IPS-11a (cell line): Measurements from ENCODE around the gene CDC45.

Experiments
- H3K4me3 ChIP-seq: one replicate; pipeline ENCODE4 v1.5.1; 2013; ENCODE audit warnings: low read depth, low read length, control low read depth

The CDC45 gene

GRCh38 chr22:19447330-19448075, 32.2 kb upstream of the CDC45 start, which contains the start of gene C22orf39:
C22orf39 (minus strand) TSS chr22:19447711; CDS start chr22:19447688, 23 bp downstream.
- H3K4me3 ChIP-seq: peak within 1 kb of the TSS; percentile 65

DNA sequence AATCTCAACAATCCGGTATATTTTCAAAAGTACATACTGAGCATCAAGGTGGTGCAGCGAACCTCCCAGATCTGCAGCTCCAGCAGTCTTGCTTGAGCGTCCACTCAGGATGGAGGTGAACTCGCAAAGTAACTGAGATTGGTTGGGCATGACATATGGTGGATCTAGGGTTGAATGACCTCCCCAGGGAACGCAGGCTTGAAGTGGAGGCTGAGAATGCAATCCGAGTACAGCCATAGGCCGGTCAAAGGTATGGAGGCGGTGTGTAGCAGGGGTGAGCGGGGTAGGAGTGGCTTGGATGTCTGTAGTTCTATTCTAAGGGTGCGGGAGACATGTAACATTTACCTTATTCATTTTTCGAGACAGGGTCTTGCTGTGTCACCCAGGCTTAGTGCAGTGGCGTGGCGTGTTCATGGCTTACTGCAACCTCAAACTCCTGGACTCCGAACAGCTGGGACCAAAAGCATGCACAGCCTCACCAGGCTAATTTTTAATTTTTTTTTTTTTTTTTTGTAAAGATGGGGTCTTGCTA, 31.6 kb upstream of the CDC45 start:
- peak overlapping the region; percentile 65 for H3K4me3 ChIP-seq

DNA sequence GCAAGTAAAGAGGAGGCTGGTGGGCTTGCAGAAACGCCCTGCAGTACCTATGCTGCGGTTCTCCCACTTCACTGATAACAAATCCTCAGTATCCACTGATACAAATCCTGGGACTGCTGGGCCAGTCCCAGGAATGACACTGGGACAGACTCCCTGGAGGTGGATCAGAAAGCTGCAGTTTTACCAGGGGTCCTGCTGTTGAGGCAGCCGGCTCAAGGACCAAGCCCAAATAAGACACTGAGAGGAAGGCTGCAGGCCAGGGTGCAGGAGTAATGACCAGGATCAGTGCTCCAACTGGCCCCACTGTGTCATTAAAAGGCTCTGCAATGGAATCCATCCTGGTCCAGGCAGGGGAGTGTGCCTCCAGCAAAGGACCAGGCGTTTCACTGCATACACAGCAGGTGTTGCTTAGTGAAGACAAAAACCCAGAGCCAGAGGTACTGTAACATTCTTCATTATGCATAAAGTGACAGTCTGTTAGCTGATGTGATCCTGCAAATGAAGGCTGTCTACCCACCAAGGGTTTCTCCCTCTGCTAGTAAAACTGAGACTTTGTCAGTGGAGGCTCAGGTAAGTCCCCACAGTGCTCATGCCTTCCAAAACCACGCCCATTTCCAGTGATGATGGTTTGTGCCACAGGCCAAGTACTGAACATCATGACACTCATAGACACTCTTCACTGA, 30.8 kb upstream of the CDC45 start:
- H3K4me3 ChIP-seq: no peak overlapping the region

- no peak overlapping the region for H3K4me3 ChIP-seq
Observed at GRCh38 chr22:19449422-19449767, 30.3 kb upstream of the CDC45 start.

- H3K4me3 ChIP-seq: no peak overlapping the region
Observed at GRCh38 chr22:19450363-19451175, 29.2 kb upstream of the CDC45 start.

DNA sequence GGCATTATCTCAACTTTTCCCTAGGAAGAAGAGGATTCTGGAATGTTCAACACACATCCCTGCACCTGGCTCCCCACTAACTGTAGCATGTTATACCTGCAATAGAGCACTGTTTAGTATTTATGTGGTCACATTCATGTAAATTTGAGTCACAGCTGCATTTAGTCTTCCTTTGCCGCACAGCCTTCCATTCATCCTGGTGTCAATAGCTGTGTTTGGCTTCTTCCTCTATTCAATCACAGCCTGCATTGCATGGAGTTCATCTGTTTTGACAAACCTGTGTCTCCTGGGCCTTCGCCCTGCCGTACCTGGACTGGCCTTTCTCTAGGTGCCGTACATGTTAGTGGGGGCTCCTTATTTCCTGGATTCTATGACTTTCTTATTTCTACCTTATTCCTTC, 28.1 kb upstream of the CDC45 start:
- no peak overlapping the region for H3K4me3 ChIP-seq

GRCh38 chr22:19453718-19454117, 26.0 kb upstream of the CDC45 start:
- H3K4me3 ChIP-seq: no peak overlapping the region

GRCh38 chr22:19454156-19454555, 25.6 kb upstream of the CDC45 start:
- H3K4me3 ChIP-seq: no peak overlapping the region

GRCh38 chr22:19455033-19455432, 24.7 kb upstream of the CDC45 start:
- no peak overlapping the region for H3K4me3 ChIP-seq

DNA sequence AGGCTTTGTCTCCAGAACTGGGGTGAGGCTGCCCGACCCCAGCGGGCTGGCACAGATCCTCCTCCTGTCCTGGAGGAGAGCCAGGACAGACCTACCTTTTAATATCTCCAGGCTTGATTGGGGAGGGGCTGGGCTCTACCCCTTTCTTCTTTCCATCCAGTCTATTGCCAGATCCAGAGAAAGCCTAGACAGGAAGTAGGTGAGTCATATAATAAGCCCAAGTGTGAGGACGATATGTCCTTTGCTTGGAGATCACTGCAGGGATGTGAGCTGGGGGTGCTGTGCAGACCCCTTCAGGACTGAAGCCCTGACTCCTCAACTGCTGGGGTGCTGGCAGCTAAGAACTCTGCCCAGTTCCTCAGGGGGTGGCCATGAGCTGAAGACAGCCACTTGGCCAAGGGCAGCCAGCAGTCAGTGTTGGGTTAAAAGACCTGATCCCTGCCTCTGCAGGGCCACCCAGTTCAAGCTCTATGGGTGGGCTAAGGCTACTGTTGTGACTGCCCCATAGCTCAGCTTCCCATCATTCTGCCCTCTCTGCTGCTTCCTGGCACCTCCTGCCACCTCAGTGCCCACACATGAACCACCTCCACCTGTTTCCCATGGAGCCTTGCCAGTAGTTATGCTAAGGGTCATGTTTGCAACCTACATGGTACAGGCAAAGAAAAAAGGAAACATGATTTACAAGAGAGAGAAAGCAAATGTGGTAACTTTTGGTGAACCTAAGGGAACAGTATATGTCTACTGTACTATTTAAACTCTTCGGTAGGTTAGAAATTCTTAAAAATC, 23.9 kb upstream of the CDC45 start:
- H3K4me3 ChIP-seq: no peak overlapping the region

GRCh38 chr22:19456541-19456940, 23.2 kb upstream of the CDC45 start:
- H3K4me3 ChIP-seq: no peak overlapping the region

DNA sequence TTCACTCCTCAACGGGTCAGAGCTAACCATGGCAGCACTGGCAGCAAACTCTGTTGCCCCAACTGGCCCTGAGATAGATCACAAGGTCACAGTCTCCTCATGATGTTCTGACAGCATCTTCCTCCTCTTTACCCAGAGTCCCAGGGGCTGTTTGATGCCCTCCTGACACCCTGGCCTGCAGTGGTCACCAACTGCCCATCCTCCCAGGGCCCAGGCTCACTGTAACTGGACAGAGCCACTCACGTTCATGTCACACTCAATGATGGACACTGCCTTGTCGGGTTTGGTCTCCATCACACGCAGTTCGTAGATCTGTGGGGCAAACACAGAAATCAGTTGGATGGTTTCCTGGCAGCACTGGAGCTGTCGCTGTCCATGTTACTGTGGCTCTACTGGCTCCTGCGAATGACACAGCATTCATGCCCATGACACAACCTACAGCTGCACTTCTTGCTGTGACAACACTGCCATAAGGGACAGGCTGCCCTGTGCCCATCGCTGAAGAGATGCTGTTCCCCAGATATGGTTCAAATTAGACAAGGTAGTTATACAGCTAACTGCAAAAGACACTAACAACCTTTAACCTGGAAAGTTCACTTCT, 21.8 kb upstream of the CDC45 start:
- H3K4me3 ChIP-seq: no peak overlapping the region

- no peak overlapping the region for H3K4me3 ChIP-seq
Observed at GRCh38 chr22:19460036-19460435, 19.7 kb upstream of the CDC45 start.

DNA sequence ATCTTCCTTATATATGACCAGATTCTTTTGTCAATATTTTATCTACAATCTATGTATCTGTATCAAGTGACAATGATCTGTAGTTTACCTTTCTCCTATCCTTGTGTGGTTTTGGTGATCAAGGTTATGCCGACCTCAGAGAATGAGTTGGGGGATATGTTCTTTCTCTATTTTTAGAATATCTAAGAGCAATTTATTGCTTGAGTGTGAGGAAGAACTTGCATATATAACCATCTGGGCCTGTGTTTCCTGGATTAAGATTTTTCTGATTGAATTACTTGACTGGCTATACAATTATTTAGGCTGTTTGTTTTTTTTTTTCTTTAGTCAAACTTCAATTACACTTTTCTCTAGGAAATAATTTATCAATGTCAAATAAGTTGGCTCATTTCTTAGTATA, 18.2 kb upstream of the CDC45 start:
- H3K4me3 ChIP-seq: no peak overlapping the region

GRCh38 chr22:19463008-19463407, 16.7 kb upstream of the CDC45 start:
- no peak overlapping the region for H3K4me3 ChIP-seq

- H3K4me3 ChIP-seq: no peak overlapping the region
Observed at GRCh38 chr22:19463491-19464469, 15.9 kb upstream of the CDC45 start.

DNA sequence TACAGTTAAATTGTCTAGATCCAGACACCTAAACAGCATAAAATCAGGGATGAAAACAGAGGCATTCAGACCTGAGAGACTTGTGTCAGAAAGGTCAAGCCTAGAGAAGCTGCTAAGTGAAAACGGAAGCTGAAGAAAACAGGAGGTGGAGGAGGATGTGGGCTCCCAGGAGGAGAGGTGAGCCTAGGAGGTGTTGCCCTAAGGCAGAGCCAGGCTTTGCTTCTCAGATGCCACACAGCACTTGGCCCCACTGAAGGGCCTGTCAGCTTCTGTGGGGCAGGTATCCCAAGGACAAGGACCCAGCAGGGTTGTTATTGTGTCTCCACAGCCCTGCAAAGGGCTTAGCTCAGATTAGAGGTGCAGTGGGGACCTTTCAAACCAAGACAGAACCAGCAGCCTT, 15.2 kb upstream of the CDC45 start:
- H3K4me3 ChIP-seq: no peak overlapping the region

GRCh38 chr22:19464975-19465374, 14.7 kb upstream of the CDC45 start:
- no peak overlapping the region for H3K4me3 ChIP-seq

DNA sequence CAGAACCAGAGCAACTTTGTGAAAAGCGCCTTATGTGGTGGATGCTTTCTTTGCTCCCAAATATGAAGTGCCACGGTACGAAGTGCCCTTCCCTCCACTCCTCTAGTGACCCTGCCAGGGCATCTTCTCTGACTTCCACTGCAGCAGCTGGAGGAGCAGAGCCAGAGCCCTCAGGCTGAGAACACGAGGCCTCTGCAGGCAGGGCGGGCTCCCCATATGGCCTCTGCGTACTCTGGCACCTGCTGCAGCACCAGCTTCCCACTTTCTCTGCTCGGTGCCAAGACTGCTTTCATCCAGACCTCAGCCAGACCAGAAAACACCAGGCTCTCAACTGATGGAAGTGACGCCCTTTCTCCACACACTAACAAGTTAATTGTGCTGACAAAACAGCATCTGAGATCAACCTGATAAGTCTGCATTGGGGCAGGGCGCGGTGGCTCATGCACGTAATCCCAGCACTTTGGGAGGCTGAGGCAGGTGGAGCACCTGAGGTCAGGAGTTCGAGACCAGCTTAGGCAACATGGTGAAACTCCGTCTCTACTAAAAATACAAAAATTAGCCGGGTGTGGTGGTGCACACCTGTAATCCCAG, 13.5 kb upstream of the CDC45 start:
- H3K4me3 ChIP-seq: no peak overlapping the region
